Epidermal melanocyte (primary cell): ENCODE measurements around the gene RPSA.
"Not testable (repeated sequence)": the region's sequence is repeated elsewhere in the genome, so short reads cannot be mapped to it uniquely, and the experiment has no call there.

Experiments used
- DNase-seq: peaks from one replicate; pipeline ENCODE4 v3.0.0; 2011; ENCODE audit warnings: low spot score; ENCODE audit not compliant: insufficient read length

Gene RPSA

GRCh38 chr3:39419742-39420315 is 13.3 kb downstream of the RPSA start:
- no peak for DNase-seq

GRCh38 chr3:39420543-39420942 is 14.0 kb downstream of the RPSA start:
- no peak for DNase-seq

DNA sequence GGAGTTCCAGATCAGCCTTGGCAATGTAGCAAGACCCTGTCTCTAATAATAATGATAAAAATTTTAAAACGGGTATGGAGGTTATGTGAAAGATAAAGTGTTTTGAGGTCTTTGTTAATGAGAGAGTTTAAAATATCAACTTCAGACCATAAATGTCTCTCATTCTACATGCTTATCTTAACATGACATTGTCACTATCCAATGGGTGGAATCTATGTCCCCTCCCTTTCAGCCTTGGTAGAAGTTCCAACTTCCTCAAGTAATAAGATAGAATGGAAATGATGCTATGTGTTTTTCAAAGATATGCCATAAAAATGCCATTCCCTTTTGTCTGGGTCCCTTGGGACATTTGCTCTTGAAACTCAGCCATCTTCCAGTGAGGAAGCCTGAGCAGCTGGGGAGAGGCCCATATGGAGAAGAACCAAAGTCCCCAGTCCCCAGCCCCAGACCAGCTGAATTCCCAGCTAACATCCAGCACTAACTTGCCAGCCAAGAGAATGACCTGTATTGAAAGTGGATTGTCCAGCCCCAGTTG is 17.0 kb downstream of the RPSA start:
- DNase-seq: no peak

DNA sequence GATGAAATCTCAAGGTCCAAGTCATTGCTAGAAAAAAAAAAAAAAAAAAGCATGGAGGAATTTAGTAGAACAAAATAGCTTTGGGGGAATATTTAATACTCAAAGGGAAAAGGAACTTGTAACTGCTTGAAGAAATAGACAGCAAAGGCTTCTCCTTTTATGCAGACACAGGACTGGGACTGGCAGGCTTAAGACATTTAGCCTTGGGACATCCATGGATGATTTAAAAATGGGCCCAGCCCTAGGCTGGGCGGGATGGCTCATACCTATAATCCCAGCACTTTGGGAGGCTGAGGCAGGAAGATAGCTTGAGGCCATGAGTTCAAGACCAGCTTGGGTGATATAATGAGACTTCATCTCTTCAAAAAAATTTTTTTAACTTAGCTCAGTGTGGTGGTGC is 19.8 kb downstream of the RPSA start:
- DNase-seq: no peak

DNA sequence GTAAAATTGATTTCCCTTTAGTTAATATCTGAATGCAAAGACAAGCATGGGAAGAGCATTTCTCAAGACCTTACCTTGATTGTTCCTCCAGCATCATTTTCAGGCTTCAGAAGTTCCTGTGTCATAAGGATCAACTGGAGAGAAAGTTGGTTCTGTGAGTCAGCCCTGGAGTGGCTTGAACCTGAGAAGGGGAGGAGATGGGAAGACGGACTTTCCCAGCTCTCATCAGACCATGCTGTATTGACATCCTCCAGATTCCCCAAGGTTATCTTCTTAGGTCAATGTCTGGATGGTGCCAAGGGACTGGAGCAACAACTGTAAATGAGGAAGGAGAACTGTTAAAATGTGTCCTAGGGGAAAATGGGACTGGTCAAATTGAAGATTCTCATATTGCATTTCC is 21.0 kb downstream of the RPSA start:
- DNase-seq: no peak

DNA sequence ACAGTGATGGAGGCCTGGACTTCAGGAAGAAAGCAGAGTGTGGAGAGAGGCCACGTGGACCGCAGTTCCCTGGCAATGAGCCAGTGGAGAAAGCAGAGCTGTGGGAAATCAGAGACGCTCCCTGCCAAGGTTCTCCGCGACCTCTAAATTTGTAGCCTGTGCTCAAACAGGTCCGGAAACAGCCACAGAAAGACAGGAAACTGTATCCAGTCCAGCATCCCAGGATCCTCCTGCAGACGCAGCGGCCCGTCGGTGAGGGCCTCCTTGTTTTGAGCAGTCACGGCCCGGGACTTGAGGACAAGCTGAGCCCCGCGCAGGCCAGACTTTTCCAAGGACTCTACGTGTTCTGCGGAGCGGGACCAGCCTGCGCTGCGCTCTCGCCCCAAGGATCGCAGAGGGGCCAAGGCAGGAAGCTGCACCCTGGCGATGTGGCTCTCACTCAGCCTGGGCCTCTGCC is 22.3 kb downstream of the RPSA start:
- no peak for DNase-seq

DNA sequence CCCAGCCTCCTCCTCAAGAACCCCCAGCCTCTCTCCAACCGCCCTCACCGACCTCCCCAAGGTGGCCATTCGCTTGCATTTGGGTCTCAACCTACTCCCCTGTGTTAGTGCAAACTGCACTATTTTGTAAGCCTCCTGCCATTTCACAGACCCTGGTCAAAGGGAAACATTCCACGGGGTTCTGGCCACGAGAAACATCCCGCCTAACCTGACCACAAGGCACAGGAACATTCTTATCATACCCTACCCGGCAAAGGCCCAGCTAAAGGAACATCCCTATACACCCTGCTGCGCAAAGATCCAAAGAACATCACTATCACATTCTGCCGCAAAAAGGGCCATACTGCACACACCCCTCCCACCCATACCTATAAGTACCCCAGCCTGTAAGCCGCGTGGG is 22.9 kb downstream of the RPSA start:
- no peak for DNase-seq

- DNase-seq: no peak
These were observed 25.8 kb downstream of the RPSA start for GRCh38 chr3:39432342-39432741.

DNA sequence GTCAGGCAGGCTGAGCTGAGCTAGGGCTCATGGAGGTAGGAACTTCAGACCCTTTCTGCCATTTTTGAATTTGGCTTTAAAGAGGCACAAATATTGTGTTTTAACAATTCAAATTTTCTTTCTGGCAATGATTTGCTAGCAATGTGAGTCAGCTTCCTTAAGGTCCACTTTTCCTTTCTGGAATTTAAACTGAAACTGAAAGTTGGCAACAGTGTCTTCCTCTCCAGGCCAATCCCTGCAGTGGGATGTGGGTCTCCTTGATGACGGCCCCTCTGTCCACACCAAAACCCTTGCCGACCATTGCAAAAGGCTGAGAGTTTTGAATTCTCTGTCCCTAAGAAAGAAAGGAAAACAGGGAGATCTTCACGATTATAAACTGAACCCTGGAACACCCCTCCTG is 27.1 kb downstream of the RPSA start:
- DNase-seq: no peak

- no peak for DNase-seq
These were observed 28.1 kb downstream of the RPSA start for GRCh38 chr3:39434574-39434973.

GRCh38 chr3:39435006-39435748 is 28.7 kb downstream of the RPSA start:
- no peak for DNase-seq

- DNase-seq: no peak
These were observed 32.4 kb downstream of the RPSA start for GRCh38 chr3:39438880-39439279.

DNA sequence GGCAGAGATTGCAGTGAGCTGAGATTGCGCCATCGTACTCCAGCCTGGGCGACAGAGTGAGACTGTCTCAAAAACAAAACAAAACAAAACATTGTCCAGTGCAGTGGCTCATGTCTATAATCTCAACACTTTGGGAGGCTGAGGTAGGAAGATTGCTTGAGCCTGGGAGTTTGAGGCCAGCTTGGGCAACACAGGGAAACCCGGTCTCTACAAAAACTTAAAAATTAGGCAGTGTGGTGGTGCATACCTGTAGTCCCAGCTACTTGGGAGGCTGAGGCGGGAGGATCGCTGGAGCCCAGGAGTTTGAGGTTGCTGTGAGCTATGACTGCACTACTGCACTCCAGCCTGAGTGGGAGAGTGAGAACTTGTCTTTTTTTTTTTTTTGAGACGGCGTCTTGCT is 33.8 kb downstream of the RPSA start:
- DNase-seq: no peak

DNA sequence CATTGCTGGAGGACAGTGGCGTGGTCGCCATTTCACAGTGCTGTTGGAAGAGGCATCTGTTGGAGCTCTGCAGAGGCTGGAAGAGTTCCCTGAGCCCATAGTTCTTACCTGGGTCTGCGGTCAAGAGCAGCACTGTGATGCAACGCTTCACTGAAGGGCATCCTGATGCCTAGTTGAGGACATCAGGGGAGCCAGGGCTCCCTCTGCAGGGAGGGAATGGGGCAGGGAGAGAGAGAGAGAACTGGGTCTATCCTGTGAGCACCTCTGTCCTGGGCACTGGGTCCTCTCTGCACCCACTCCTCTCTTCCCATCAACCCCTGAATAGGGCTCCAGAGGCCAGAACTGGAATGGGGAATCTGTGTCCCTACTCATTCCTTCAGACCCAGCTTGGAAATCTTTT is 37.0 kb downstream of the RPSA start:
- no peak for DNase-seq

- DNase-seq: no peak
These were observed 39.4 kb downstream of the RPSA start for GRCh38 chr3:39445927-39446326.

DNA sequence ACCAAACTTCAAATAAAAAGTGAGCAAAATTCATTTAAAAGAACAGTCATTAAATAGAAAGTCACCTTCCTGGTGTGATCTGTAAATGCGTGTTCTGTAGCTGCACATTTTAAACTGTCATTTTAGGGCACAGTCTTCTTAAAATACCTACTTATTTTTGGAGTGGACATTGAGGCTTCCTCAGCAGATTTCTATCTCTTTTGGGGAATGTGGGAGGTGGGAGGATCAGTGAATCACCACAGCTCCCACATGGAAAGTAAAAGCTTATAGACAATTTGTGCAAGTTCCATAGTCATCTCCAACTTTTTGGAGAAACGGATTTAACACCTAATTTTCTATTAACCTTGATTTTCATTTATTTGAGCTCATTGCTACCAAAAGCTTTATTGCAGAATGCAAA is 39.9 kb downstream of the RPSA start:
- DNase-seq: no peak

- peak; percentile 90 for DNase-seq
These were observed 41.3 kb downstream of the RPSA start for GRCh38 chr3:39447637-39448483.

DNA sequence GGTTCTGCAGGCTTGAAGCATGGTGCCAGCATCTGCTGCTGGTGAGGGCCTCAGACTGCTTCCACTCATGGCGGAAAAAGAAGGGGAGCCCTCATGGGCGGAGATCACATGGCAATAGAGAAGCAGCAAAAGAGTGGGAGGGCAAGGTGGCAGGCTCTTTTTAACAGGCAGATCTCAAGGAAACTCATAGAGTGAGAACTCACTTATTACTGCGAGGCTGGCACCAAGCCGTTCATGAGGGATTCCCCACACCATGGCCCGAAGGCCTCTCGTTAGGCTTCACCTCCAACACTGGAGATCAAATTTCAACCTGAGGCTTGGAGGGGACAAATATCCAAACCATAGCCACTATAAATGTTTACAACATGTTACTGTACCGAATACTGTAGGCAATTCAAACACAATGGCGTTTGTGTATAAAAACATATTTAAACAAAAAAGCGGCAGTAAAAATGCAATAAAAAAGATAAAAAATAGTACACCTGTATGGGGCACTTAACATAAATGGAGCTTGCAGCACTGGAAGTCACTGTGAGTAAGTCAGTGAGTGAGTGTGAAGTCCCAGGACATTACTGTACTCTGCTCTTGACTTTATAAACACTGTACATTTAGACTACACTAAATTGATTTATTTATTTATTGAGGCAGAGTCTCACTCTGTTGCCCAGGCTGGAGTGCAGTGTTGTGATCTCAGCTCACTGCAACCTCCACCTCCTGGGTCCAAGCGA is 42.1 kb downstream of the RPSA start:
- DNase-seq: no peak

GRCh38 chr3:39449796-39450195 is 43.3 kb downstream of the RPSA start:
- DNase-seq: no peak

- no peak for DNase-seq
These were observed 46.6 kb downstream of the RPSA start for GRCh38 chr3:39453134-39453533.

DNA sequence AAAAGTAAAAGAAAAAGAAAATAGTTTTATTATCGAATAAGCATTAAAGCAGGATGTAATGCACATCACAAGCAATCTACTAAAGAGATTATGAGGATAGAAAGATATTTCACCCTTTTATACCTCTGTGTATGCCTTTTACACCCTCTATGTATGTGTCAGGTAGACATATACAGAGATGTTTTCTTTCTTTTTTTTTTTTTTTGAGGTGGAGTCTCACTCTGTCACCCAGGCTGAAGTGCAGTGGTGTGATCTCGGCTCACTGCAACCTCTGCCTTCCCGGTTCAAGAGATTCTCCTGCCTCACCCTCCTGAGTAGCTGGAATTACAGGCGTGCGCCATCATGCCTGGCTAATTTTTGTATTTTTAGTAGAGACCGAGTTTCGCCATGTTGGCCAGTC is 47.4 kb downstream of the RPSA start:
- DNase-seq: not testable (repeated sequence)
